Measurements from ENCODE around the gene COL27A1.

- no peak for TF ChIP-seq POLR2AphosphoS5 (IDR thresholded peaks at IDR 0.05; ENCODE audit: low read depth)
- TF ChIP-seq, protein P1, sequence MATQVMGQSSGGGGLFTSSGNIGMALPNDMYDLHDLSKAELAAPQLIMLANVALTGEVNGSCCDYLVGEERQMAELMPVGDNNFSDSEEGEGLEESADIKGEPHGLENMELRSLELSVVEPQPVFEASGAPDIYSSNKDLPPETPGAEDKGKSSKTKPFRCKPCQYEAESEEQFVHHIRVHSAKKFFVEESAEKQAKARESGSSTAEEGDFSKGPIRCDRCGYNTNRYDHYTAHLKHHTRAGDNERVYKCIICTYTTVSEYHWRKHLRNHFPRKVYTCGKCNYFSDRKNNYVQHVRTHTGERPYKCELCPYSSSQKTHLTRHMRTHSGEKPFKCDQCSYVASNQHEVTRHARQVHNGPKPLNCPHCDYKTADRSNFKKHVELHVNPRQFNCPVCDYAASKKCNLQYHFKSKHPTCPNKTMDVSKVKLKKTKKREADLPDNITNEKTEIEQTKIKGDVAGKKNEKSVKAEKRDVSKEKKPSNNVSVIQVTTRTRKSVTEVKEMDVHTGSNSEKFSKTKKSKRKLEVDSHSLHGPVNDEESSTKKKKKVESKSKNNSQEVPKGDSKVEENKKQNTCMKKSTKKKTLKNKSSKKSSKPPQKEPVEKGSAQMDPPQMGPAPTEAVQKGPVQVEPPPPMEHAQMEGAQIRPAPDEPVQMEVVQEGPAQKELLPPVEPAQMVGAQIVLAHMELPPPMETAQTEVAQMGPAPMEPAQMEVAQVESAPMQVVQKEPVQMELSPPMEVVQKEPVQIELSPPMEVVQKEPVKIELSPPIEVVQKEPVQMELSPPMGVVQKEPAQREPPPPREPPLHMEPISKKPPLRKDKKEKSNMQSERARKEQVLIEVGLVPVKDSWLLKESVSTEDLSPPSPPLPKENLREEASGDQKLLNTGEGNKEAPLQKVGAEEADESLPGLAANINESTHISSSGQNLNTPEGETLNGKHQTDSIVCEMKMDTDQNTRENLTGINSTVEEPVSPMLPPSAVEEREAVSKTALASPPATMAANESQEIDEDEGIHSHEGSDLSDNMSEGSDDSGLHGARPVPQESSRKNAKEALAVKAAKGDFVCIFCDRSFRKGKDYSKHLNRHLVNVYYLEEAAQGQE (IDR thresholded peaks at IDR 0.05; ENCODE audit: unreplicated experiment), result no peak
- no peak for TF ChIP-seq EZH2 (IDR thresholded peaks at IDR 0.05; ENCODE audit: low read depth, unreplicated experiment)
- TF ChIP-seq, protein P2, sequence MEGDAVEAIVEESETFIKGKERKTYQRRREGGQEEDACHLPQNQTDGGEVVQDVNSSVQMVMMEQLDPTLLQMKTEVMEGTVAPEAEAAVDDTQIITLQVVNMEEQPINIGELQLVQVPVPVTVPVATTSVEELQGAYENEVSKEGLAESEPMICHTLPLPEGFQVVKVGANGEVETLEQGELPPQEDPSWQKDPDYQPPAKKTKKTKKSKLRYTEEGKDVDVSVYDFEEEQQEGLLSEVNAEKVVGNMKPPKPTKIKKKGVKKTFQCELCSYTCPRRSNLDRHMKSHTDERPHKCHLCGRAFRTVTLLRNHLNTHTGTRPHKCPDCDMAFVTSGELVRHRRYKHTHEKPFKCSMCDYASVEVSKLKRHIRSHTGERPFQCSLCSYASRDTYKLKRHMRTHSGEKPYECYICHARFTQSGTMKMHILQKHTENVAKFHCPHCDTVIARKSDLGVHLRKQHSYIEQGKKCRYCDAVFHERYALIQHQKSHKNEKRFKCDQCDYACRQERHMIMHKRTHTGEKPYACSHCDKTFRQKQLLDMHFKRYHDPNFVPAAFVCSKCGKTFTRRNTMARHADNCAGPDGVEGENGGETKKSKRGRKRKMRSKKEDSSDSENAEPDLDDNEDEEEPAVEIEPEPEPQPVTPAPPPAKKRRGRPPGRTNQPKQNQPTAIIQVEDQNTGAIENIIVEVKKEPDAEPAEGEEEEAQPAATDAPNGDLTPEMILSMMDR (conservative IDR thresholded peaks at IDR 0.05; ENCODE audit: low read depth in 2 of 2), result no peak
- TF ChIP-seq, protein P3, sequence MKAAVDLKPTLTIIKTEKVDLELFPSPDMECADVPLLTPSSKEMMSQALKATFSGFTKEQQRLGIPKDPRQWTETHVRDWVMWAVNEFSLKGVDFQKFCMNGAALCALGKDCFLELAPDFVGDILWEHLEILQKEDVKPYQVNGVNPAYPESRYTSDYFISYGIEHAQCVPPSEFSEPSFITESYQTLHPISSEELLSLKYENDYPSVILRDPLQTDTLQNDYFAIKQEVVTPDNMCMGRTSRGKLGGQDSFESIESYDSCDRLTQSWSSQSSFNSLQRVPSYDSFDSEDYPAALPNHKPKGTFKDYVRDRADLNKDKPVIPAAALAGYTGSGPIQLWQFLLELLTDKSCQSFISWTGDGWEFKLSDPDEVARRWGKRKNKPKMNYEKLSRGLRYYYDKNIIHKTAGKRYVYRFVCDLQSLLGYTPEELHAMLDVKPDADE (IDR thresholded peaks at IDR 0.05), result no peak
Observed at GRCh38 chr9:114300846-114301797, 145.8 kb downstream of the COL27A1 start.

All from GM23338 (cell line).